C4-2B (cell line): Measurements from ENCODE around the gene ANKRD36.
"Not testable (repeated sequence)": the region's sequence is repeated elsewhere in the genome, so short reads cannot be mapped to it uniquely, and the experiment has no call there.

Experiments
- CTCF ChIP-seq: fragments of 450-650 bp; conservative IDR thresholded peaks from 2 replicates; pipeline ENCODE4 v1.5.1; 2017; ENCODE audit warnings: mild to moderate bottlenecking
- ZFX ChIP-seq: fragments of 450-650 bp; IDR thresholded peaks from 2 replicates; pipeline ENCODE4 v1.6.1; 2017

GRCh38 chr2:97093983-97094771 lies 18.8 kb upstream of the ANKRD36 start:
- TF ChIP-seq CTCF, ZFX: not testable (repeated sequence)
